ENCODE data around the gene MAPT. TPM values are rescaled to one million over a fixed set of nuclear protein-coding genes. Genes with fewer than 3 reads are reported as not detected.

MAPT gene
- total and polyA plus RNA-seq, 2 of the 4 experiments (the other 2 are of a cell fraction), result 0.18 to 0.19 TPM

DNA sequence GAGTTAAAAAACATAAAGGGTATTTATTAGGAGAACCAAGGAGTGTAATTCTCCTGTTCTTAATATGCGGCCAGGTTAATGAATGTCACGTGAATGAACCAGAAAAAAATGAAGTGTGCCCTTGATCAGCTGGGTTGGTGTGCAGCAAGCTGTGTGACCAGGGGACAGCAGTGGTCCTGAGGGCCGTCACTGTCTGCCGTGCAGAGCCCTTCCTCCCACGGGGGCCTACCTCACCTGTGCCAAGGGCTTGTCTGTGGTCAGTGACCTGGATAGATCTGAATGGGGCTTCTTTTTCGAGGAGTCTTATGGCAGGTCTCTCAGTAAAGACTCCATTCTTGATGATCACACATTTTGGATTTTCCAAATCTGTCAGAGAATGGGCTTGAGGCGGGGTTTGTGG is 87.0 kb downstream of the MAPT start:
- Histone ChIP-seq H3K9ac (ENCODE audit: low read depth, low read length) (no peak overlapping the region), H3K18ac (ENCODE audit: low read depth, low read length) (no peak overlapping the region), H3K4me1 (ENCODE audit: control insufficient read depth, insufficient read depth, low read length) (no peaks in the 10 kb centered on the region), H4K91ac (ENCODE audit: insufficient read depth, low read depth, low read length) (no peak overlapping the region), H2AK5ac (ENCODE audit: low read depth, low read length) (no peak overlapping the region), H2BK120ac (ENCODE audit: low read depth, low read length) (no peak overlapping the region), H3K27me3 (ENCODE audit: control insufficient read depth, insufficient read depth, low read length) (peaks cover 53% of the 10 kb centered on the region), H3K4me3 (ENCODE audit: insufficient read depth, low read depth, low read length) (no peak overlapping the region), H3K36me3 (ENCODE audit: control insufficient read depth, insufficient read depth, low read length) (no peaks in the 10 kb centered on the region), H3K4ac (ENCODE audit: low read depth, low read length) (no peak overlapping the region), H2AFZ (replicated peaks; ENCODE audit: low read length, poor library complexity) (no peak overlapping the region), H3K27ac (ENCODE audit: insufficient read depth, low read length) (no peak overlapping the region), H4K20me1 (ENCODE audit: insufficient read depth, low read length) (no peaks in the 10 kb centered on the region), H2AK9ac (replicated peaks; ENCODE audit: low read depth, low read length, poor library complexity) (no peak overlapping the region), H2BK15ac (ENCODE audit: low read depth, low read length) (no peak overlapping the region), H3K56ac (ENCODE audit: extremely low read depth, insufficient read depth, low read length) (no peak overlapping the region), H3K9me1 (ENCODE audit: insufficient read depth, low read length) (no peaks in the 10 kb centered on the region), H4K5ac (ENCODE audit: low read depth, low read length) (no peak overlapping the region), H4K8ac (ENCODE audit: low read depth in 2 of 2, low read length in 2 of 2) (no peak overlapping the region), H3K9me3 (ENCODE audit: control insufficient read depth, insufficient read depth, low read length) (no peaks in the 10 kb centered on the region), H3K14ac (replicated peaks; ENCODE audit: low read depth, low read length) (no peak overlapping the region), H2BK5ac (ENCODE audit: low read depth, low read length, poor library complexity, severe bottlenecking) (no peak overlapping the region), H3K79me1 (ENCODE audit: low read depth in 1 of 2, low read length in 2 of 2) (no peaks in the 10 kb centered on the region), H2BK20ac (ENCODE audit: low read depth, low read length) (no peak overlapping the region), H3K4me2 (ENCODE audit: low read depth, low read length) (no peak overlapping the region), H3K23ac (ENCODE audit: low read depth, low read length) (no peak overlapping the region)
- intact Hi-C loops (cut with micrococcal nuclease), result no loop called here
- BruUV-seq (replicated peaks), result no TSS peak
- POLR2A ChIA-PET (ENCODE audit: unreplicated experiment), result no interaction called here
- ATAC-seq (ENCODE audit: low read depth) (no peak), DNase-seq (no peak)
- CTCF ChIA-PET, result no interaction called here
- WGBS, 2 experiments (ENCODE audit: extremely low coverage in 2 of 2, insufficient read length in 1 of 2), result 86% methylated on average over 4 of the region's 7 CpGs; no CpG with 5 or more reads in 1 of the 2 experiments
- in situ Hi-C loops (cut with MboI; ENCODE audit: low sequenced_read_pairs), result no loop called here
- no peak for TF ChIP-seq FOS (IDR thresholded peaks at IDR 0.05; ENCODE audit: low read depth, low read length)
- TF ChIP-seq MAFK (IDR thresholded peaks at IDR 0.05; ENCODE audit: low read depth, low read length), result no peak
- dilution Hi-C loops (cut with HindIII; ENCODE audit: low sequenced_read_pairs, unreplicated experiment), result no loop called here

Measured in IMR-90 (cell line).